HTERT RPE-1 (cell line): ENCODE results near the gene APRT.

Source experiments
- in situ Hi-C: fragments of 300-500 bp; cut with MboI; formaldehyde crosslinking; loops from 4 replicates; pipeline ENCODE4 v1.14.3; 2020; ENCODE audit warnings: low sequenced_read_pairs

Gene APRT

GRCh38 chr16:88842308-88842756 lies 30.6 kb upstream of the APRT start:
- in situ Hi-C loops = no loop called here

- in situ Hi-C loops = no loop called here
These were observed 30.0 kb upstream of the APRT start for GRCh38 chr16:88841521-88842307.

GRCh38 chr16:88840600-88841215 lies 29.0 kb upstream of the APRT start:
- in situ Hi-C loops = no loop called here

- in situ Hi-C loops = no loop called here
These were observed 28.2 kb upstream of the APRT start for GRCh38 chr16:88839745-88840599.

GRCh38 chr16:88839026-88839529 lies 27.4 kb upstream of the APRT start:
- in situ Hi-C loops = no loop called here

GRCh38 chr16:88838566-88838965 lies 26.8 kb upstream of the APRT start:
- in situ Hi-C loops = no loop called here

GRCh38 chr16:88837806-88838205 lies 26.1 kb upstream of the APRT start:
- in situ Hi-C loops = no loop called here

- in situ Hi-C loops = no loop called here
These were observed 25.1 kb upstream of the APRT start for GRCh38 chr16:88836791-88837190.

GRCh38 chr16:88835818-88836217 lies 24.1 kb upstream of the APRT start:
- in situ Hi-C loops = no loop called here

GRCh38 chr16:88835383-88835782 lies 23.7 kb upstream of the APRT start:
- in situ Hi-C loops = no loop called here

- in situ Hi-C loops = no loop called here
These were observed 22.9 kb upstream of the APRT start for GRCh38 chr16:88834670-88835069.

GRCh38 chr16:88833086-88833485 lies 21.4 kb upstream of the APRT start:
- in situ Hi-C loops = no loop called here

GRCh38 chr16:88831838-88832237 lies 20.1 kb upstream of the APRT start:
- in situ Hi-C loops = no loop called here

- in situ Hi-C loops = no loop called here
These were observed 19.1 kb upstream of the APRT start for GRCh38 chr16:88830783-88831182.

- in situ Hi-C loops = no loop called here
These were observed 18.5 kb upstream of the APRT start for GRCh38 chr16:88830258-88830657.

GRCh38 chr16:88828711-88829110 lies 17.0 kb upstream of the APRT start:
- in situ Hi-C loops = no loop called here

- in situ Hi-C loops = no loop called here
These were observed 16.0 kb upstream of the APRT start for GRCh38 chr16:88827727-88828126.

- in situ Hi-C loops = no loop called here
These were observed 14.5 kb upstream of the APRT start for GRCh38 chr16:88826070-88826840.

GRCh38 chr16:88825146-88825545 lies 13.4 kb upstream of the APRT start:
- in situ Hi-C loops = no loop called here

GRCh38 chr16:88824256-88825077 lies 12.7 kb upstream of the APRT start:
- in situ Hi-C loops = no loop called here
